HG02623 (cell line): Measurements from ENCODE around the gene AEBP1.

Source experiments
- ATAC-seq: cut with Tn5 transposase; IDR thresholded peaks from one replicate; pipeline ENCODE4 v1.9.1; 2021; ENCODE audit warnings: moderate library complexity; ENCODE audit not compliant: unreplicated experiment

AEBP1 gene

DNA sequence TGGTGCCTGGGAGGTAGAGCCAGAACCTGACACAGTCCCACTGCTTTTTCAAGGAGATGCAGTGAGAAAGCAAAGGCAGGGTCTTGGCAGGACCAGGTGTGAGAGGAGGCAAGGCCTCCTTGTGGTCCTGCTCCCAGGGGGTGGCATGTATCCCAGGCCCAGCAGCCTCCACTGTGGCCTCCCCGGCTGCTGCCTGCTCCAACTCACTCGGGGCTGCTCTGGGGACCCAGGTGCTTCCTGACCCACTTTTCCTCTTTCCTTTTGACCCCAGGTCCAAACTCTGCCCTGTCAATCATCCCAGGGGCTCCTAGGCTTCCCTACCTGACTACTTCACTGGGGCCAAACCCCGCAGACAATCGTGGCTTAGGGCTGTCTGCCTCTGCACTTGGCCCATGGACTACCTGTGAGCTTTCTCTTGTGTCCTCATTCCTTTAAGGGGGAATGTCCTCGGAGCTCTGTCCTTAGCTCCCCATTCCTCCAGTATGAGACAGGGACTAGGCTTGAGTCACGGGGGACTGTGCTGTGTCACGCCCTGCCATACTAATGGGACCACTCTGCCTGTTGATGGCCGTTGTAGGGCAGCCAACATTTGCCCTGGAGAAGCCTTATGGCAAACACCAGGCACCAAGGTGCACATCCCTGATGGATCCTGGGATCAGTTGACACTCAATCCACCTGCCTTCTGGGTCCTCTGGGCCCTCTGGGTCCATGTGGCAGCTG, 1.1 kb upstream of the AEBP1 start:
- ATAC-seq = no peak

DNA sequence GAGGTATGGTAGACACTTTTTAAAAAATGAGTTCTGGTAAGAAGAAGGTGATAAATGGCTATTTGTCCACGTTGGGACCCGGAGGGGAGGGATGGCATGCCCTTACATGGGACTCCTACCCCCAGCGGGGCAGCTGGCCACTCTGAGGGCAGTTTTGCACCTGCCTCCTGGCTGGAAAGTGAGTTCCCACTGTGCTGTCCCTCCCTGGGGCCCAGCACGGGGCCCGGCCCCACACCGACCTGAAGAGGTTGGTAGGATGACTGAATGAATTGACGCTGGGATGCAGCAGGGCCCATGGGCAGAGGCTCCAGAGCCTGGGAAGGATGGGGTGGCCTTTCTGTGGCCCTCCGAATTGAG, 601 bp upstream of the AEBP1 start:
- no peak for ATAC-seq

DNA sequence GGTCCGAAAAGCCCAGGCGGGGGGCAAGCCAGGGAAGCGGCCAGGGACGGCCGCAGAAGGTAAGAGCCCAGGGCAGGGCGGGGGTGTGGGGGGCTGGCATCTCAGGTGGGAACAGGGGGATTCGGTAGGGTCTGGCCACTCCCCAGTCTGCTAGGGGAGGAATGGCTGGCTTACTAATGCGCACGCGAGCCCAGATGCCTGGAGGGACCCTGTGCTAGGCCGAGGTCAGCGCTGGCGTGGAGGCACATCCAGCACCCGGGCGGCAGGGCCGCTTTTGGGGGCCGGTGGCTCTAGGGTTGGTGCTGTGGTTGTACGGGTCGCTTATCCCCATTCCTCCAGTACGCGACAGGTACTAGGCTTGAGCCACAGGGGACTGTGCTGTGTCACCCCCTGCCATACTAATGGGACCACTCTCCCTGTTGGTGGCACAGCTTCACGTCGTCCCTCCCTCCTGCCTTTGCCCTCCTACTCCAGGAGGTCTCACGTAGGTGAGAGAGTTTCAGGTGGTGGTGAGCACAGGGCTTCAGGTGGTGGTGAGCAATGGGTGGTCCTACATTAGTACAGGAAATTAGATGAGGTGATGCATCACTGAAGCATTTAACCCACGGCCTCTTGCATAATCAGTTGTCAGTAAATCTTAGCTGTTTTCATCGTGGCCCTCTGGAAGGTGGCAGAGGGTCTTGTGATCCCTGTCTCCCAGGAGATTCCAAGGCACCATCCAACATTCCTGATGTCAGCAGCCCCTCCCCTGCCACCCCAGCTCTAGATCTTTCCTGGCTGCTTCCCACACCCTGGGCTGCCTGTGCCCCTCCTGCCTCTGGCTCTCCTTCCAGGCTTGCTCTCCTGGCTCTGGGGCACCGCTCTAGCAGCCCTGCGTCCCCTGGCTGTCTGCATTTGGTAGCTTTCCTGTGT, 971 bp downstream of the AEBP1 start:
- ATAC-seq = no peak

DNA sequence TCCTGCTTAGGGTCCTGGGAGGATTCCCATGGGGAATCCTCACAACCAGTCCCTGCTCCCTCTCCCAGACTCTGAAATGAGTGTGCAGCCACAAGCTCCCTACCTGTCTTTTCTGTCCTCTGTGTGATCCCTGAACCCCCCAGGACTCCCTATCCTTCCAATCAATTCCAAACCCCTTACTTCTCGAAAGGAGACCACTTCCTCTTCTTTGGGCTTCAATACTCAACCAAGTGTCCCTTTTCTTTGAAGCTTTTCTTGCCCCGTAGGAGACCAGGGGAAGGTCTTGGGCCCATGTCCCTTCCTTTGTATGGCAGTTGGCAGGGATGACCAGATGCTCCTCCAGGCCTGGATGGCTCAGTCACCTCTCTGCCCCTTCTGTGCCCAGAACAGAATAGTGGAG, 1.7 kb downstream of the AEBP1 start:
- ATAC-seq = no peak

DNA sequence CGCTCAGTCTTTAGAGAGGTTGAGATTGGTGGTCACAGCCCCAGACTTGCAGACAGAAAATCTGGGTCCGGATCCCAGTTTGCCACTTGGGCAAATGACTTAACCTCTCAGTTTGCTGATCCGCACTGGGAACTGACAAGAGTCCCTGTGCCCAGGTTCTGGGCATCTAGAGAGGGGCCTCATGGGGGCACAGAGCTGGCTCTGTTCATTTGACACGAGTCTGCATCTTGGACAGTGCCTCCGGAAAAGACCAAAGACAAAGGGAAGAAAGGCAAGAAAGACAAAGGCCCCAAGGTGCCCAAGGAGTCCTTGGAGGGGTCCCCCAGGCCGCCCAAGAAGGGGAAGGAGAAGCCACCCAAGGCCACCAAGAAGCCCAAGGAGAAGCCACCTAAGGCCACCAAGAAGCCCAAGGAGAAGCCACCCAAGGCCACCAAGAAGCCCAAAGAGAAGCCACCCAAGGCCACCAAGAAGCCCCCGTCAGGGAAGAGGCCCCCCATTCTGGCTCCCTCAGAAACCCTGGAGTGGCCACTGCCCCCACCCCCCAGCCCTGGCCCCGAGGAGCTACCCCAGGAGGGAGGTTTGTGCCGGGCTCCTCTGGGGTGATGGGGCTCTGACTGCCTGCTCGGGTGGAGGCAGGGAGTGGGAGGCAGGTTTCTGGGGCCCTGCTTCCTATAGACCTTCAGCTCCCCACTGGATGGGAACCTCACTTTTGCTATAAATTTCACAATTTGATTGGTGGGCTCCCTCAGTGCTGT, 2.3 kb downstream of the AEBP1 start:
- ATAC-seq = no peak

DNA sequence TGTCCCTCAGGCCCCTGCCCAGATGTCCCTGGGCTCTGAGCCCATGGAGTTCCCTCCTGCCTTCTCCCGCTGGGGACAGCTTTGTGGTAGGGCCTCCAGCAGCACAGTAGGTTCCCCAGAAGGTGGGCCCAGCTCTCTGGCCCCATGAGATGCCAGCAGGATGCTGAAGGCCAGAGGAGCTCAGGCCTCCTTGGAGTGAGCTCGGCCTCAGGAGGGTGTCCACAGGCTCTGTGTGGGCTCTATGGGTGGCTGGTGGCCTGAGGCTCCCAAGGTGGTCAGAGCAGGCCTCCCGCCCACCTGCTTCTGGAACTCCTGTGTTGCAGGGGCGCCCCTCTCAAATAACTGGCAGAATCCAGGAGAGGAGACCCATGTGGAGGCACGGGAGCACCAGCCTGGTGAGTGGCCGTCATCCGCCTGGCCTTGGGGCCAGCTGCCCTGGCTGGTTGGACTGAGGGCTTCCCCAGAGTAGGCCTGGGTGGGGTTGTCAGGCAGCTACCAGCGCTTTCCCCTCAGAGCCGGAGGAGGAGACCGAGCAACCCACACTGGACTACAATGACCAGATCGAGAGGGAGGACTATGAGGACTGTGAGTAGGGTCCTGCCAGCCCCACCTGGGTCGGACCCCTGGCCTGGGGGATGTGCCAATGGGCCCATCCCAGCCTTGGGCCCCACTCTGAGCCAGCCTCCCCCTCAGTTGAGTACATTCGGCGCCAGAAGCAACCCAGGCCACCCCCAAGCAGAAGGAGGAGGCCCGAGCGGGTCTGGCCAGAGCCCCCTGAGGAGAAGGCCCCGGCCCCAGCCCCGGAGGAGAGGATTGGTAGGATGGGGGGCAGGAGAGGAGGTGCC, 3.2 kb downstream of the AEBP1 start:
- no peak for ATAC-seq

DNA sequence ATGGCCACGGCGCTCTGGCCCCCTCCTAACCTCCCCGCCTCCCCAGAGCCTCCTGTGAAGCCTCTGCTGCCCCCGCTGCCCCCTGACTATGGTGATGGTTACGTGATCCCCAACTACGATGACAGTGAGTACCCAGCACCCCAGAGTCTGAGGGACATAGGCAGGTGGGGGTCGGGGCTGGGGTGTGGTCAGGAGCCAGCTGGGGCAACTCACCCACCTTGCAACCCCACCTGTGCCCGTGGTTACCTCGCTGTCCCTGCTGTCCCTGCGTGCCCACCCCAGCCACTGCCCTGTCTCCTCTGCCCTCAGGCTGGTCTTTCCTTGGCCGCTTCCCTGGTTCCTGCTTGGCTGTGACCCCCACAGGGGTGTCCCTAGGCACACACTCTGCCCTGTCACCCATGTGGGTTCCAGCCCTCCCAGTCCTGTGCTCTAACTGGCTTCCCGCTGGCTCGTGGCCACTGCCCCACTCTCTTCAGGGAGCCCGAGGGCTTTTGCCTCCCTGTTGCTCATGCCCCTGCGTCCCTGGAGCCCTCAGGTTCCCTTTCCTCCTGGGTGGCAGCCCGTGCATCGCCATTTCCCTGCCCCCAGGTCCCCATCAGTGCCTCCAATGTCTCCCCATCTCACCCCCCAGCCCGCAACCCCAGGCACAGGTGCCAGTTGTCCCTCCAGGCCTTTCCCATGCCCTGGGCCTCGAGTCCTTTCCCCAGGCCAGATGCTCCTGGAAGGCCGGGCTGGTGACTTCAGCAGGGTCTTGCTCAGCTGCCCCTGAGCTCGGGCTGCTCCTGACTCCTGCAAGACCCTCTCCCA, 4.0 kb downstream of the AEBP1 start:
- no peak for ATAC-seq

DNA sequence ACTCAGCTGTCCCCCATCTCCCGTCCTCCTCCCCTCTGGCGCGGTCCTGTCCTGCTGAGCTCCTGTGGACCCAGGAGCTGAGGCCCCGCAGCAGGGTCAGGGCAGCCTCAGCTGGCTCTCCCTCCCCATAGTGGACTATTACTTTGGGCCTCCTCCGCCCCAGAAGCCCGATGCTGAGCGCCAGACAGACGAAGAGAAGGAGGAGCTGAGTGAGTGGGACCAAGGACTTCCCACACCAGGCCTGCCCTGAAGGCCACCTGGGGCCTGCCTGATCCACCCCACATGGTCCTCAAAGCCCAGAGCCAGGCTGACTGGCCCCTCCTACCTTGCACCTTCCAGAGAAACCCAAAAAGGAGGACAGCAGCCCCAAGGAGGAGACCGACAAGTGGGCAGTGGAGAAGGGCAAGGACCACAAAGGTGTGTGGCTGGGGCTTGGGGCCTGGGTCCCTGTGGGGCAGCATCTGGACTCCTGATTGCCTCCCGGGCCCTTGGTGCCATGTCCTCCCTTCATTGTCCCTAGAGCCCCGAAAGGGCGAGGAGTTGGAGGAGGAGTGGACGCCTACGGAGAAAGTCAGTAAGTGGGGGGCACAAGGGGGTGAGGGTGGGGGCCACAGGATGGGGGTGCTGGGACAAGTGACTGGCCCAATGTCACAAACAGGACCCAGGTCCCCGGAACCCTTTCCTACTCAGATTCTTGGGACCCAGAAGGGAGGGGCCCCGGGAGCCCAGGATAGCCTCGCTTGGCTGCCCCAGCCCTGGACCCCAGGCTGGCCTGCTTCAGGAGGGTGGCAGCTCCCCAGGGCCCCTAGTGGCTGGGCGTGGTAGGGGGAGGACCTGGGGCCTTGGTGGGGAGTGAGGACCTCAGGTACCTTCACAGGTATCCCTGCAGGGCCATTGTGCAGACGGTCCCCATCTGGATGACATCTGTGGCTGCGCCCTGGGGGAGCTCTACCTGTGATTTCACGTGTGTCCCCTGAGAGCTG, 4.9 kb downstream of the AEBP1 start:
- ATAC-seq = no peak

DNA sequence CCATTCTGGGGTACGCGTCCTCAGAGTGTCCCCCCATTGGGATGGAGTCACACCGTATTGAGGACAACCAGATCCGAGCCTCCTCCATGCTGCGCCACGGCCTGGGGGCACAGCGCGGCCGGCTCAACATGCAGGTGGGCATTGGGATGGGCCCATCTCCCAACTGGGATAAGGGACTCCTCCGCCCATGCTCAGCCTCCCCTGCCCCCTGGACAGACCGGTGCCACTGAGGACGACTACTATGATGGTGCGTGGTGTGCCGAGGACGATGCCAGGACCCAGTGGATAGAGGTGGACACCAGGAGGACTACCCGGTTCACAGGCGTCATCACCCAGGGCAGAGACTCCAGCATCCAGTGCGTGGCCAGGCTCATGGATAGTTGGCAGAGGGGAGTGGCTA, 5.8 kb downstream of the AEBP1 start:
- ATAC-seq = no peak

DNA sequence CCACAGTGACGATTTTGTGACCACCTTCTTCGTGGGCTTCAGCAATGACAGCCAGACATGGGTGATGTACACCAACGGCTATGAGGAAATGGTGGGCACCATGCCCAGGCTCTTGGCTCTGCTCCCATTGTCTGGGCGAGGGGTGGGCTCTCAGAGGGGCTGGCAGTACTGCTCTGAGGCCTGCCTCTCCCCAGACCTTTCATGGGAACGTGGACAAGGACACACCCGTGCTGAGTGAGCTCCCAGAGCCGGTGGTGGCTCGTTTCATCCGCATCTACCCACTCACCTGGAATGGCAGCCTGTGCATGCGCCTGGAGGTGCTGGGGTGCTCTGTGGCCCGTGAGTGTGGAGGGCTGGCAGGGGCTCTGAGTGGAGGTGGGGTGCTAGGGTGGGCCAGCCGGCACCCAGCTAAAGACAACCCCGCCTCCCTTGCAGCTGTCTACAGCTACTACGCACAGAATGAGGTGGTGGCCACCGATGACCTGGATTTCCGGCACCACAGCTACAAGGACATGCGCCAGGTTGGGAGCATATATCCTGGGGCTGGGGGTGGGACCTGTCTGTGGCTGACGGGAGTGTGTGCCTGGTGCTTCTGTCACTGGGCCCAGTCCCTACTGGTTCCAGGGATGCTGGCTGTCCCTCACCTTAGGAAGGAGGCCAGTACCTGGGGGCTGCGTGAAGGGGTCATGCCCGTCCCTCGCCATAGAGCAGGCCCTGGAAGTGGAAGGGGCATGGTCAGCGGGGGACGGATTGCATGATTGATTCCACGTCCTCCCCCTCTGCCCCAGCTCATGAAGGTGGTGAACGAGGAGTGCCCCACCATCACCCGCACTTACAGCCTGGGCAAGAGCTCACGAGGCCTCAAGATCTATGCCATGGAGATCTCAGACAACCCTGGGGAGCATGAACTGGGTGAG, 6.8 kb downstream of the AEBP1 start:
- ATAC-seq = no peak

DNA sequence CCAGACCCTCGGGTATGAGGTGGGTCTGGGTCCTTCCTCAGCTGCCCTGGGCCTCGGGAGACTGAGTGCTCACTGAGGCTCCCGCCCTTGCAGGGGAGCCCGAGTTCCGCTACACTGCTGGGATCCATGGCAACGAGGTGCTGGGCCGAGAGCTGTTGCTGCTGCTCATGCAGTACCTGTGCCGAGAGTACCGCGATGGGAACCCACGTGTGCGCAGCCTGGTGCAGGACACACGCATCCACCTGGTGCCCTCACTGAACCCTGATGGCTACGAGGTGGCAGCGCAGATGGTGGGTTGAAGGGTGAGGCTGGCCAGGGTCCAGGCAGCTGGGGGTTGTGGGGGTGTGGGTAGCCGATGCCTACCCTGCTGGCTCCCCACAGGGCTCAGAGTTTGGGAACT, 7.6 kb downstream of the AEBP1 start:
- no peak for ATAC-seq

DNA sequence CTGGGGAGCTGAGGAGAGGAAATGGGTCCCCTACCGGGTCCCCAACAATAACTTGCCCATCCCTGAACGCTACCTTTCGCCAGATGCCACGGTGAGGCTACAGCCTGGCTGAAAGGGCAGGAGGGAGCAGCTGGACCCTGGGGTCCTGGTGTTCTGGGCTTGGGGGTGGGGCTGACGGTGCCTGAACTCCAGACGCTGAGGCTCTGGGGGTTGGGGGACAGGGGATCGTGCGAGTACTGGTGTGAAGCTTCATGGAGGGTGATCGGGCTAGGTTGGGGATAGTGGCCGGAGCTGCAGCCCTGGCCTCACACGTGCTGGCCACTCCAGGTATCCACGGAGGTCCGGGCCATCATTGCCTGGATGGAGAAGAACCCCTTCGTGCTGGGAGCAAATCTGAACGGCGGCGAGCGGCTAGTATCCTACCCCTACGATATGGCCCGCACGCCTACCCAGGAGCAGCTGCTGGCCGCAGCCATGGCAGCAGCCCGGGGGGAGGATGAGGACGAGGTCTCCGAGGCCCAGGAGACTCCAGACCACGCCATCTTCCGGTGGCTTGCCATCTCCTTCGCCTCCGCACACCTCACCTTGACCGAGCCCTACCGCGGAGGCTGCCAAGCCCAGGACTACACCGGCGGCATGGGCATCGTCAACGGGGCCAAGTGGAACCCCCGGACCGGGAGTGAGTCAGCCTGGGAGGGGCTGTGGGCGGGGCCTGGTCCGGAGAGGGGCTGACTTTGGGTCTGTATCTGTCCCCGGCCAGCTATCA, 8.3 kb downstream of the AEBP1 start:
- no peak for ATAC-seq

DNA sequence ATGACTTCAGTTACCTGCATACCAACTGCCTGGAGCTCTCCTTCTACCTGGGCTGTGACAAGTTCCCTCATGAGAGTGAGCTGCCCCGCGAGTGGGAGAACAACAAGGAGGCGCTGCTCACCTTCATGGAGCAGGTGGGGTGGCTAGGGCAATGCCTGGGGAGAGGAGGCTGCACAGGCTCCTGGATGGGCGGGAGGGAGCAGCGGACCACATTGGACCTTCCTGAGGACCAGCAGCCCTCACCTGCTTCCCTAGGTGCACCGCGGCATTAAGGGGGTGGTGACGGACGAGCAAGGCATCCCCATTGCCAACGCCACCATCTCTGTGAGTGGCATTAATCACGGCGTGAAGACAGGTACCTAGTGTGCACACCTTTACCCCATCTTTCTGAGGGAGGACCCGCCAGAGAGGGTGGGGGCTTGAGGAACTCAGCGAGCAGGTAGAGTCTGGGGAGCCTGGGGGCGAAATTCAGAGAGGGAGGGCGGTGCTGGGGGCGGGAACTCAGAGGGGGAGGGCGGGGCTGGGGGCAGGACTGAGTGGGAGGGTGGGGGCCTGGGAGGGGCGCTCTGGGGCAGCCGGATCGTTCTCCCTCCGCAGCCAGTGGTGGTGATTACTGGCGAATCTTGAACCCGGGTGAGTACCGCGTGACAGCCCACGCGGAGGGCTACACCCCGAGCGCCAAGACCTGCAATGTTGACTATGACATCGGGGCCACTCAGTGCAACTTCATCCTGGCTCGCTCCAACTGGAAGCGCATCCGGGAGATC, 9.0 kb downstream of the AEBP1 start:
- ATAC-seq = no peak

DNA sequence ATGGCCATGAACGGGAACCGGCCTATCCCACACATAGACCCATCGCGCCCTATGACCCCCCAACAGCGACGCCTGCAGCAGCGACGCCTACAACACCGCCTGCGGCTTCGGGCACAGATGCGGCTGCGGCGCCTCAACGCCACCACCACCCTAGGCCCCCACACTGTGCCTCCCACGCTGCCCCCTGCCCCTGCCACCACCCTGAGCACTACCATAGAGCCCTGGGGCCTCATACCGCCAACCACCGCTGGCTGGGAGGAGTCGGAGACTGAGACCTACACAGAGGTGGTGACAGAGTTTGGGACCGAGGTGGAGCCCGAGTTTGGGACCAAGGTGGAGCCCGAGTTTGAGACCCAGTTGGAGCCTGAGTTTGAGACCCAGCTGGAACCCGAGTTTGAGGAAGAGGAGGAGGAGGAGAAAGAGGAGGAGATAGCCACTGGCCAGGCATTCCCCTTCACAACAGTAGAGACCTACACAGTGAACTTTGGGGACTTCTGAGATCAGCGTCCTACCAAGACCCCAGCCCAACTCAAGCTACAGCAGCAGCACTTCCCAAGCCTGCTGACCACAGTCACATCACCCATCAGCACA, 9.7 kb downstream of the AEBP1 start:
- ATAC-seq = no peak

DNA sequence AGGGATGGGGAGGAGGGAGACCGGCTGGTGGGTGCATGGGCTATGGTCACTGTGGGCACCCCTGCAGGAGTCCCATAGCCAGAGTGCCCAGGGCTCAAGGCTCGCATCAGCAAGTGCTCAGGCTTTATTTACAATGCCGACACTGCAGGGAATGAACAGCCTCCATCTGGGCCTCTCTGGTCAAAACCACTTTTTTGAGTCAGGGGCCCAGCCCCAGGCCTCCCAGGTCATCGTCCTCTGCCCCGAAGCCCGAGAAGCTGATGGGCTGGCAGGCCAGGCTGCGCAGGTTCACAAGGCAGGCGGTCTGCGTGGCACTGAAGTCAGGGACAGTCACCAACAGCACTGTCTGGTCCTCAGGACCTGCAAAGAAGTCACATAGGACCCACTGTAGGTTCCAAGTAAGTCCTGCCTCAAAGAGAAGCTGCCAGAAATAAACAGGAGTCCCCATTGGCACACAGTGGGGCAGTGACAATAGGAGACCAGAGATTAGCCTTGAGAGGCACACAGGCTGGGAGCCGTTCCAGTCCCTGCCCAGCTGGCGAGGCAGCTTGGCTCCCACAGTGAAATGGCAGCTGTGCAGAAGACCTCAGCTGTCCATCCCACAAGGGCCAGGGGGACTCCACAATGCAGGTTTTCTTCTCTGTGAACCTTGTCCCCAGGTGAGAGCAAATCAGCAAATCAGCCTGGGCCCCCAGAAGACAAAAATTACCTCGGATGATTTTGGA, 10.6 kb downstream of the AEBP1 start:
- ATAC-seq = no peak
